HG03342 (cell line): Measurements from ENCODE around the gene MLXIPL.
"Not testable (repeated sequence)": the region's sequence is repeated elsewhere in the genome, so short reads cannot be mapped to it uniquely, and the experiment has no call there.

Experiments
- ATAC-seq: cut with Tn5 transposase; IDR thresholded peaks from one replicate; pipeline ENCODE4 v1.9.1; 2021; ENCODE audit warnings: mild to moderate bottlenecking, moderate library complexity; ENCODE audit not compliant: unreplicated experiment

MLXIPL gene

DNA sequence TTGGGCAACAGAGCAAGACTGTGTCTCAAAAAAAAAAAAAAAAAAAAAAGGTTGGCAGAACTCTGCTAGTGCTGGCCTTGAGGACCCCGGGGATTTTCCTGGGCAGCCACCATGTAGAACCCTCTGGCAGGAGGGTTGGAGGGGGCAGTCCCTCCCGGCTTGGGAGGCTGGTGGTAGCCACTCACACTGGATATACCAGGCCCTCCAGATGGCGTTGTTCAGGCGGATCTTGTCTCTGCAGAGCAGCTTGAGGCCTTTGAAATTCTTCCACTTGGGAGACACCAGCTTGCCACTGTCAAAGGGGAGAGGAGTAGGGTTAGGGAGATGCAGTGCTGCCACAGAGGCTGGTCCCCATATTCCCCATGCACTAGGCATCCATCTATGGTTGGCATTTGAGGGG is 8.4 kb downstream of the MLXIPL start:
- ATAC-seq, result no peak

DNA sequence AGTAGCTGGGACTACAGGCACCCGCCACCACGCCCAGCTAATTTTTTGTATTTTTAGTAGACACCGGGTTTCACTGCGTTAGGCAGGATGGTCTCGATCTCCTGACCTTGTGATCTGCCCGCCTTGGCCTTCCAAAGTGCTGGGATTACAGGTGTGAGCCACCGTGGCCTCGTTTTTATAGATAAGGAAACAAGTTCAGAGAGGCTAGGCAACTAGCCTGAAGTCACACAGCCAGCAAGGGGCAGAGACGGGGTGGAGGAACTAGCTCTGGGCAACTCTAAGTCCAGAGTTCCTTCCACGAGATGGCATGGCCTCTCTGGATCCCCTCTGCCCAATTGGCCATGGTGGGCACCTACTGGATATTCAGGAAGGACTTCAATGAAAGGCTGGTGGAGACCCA is 9.4 kb downstream of the MLXIPL start:
- not testable (repeated sequence) for ATAC-seq

DNA sequence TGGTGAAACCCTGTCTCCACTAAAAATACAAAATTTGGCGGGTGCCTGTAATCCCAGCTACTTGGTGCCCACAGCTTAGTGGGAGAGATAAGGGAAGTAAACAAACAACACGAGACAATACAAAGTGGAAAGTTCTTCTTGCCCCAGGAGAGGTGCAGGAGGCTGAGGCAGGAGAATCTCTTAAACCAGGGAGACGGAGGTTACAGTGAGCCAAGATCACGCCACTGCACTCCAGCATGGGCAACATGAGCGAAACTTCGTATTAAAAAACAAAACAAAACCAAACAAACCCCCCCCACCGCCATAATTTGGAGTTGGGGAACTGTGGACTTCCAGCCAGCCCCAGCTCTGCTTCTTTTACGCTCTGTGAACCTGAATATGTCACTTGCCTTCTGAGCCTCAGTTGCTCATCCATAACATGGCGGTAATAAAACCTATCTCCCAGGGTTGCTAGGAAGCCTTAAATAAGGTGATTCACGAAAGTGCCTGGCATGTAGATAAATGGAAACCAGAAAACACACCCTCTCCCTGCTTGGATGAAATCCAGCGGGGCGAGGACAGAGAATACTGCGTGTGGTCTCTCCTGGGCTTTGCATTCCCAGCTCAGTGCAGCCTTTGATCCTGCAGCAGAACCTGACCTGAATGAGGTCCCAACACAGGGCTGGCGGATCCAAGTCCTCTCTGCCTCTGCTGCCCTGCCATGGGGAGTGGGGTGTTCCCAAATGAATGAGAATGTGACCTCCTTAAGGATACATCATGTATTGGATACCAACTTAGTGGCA is 10.2 kb downstream of the MLXIPL start:
- ATAC-seq, result no peak

DNA sequence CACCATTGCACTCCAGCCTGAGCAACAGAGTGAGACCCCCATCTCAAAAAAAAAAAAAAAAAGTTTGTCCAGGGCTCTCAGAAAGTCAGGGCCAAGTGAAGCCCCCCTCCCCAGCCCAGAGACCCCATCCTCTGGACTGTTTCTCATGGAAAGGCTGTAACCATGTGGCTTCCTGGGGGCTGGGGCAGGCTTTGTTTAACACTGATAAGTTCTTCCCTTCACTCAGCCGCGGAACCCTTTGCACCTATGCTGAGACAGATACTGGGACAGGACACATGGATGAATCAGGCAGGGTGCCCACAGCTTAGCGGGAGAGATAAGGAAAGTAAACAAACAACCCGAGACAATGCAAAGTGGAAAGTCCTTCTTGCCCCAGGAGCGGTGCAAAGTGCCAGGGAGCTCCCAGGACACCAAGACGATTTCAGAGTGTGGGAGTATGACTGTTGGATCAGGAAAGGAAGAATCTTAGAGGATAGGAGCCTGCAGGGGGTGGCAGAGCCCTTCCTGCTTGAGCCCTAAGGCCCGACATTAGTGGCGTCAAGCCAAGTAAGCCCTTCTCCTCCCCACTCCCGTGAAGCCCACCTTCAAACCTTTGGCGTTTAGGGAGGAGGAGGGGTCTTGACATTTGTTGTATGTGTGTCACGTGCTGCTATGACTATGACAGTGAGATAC is 11.6 kb downstream of the MLXIPL start:
- ATAC-seq, result no peak

DNA sequence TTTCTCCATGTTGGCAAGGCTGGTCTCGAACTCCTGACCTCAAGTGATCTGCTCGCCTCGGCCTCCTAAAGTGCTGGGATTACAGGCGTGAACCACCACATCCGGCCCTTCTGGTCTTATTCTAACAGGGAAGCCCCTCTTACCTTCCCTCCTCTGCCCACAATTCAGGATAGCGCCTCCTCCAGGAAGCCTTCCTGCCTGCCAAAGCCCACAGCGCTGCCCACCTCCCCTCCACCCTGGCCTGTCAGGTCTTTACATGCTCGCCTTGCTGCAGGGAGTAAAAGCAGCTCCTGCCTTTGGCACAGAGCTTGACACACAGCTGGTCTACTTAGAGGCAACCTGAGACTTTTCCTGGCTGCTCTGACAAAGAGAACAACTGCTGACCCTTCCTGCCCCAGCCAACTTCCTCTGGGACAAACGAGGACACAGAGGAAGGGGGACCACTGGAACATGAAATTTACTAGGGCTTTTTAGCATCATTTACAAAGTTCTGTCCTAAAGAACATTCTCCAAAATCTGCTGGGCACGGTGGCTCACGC is 13.2 kb downstream of the MLXIPL start:
- no peak for ATAC-seq

DNA sequence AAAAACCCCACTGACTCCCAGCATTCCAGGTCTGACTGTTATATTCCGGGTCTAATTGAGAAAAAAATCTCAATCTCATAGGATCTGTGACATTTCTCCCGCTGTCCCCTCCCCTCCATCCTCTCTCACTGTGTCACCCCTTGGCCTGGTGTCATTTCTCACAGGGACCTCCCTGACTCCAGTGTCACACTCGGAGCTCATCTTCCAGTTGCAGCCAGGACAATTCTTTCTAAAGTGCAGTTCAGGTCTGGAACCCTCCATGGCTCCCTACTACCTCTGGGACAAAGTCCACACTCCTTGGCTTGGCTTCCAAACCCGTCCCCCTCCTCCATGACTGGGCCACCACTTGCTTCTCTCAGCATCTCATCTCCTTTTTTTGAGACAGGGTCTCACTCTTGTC is 14.2 kb downstream of the MLXIPL start:
- ATAC-seq, result no peak

- ATAC-seq, result not testable (repeated sequence)
Observed at GRCh38 chr7:73607692-73607983, 16.7 kb downstream of the MLXIPL start.

- no peak for ATAC-seq
Observed at GRCh38 chr7:73606801-73607691, 17.3 kb downstream of the MLXIPL start.

GRCh38 chr7:73605601-73606220 is 18.6 kb downstream of the MLXIPL start:
- no peak for ATAC-seq

GRCh38 chr7:73602721-73603651 is 21.3 kb downstream of the MLXIPL start:
- ATAC-seq, result no peak

DNA sequence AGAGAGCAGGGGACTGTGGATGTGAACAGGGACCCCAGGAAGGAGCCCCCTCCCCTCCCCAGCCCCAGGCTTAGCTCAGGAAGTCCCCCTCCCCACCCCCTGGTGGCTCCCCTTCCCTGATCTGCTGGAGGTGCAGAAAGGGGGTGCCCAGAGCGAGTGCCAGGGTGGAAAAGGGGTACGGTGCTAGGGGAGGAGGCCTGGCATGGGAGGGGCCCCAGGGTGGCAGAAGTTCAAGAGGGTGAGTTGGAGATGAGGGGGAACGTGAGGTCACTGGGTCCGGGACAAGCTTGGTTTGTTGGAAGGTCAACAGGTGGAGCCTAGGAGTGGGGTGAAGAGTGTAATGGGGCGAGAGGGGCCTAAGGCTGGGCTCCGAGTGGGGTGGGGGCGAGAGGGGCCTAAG is 24.4 kb downstream of the MLXIPL start:
- no peak for ATAC-seq

- ATAC-seq, result no peak
Observed at GRCh38 chr7:73599151-73599882, 25.0 kb downstream of the MLXIPL start.

- ATAC-seq, result no peak
Observed at GRCh38 chr7:73597978-73598782, 26.1 kb downstream of the MLXIPL start.

- ATAC-seq, result no peak
Observed at GRCh38 chr7:73596191-73597065, 27.9 kb downstream of the MLXIPL start.

DNA sequence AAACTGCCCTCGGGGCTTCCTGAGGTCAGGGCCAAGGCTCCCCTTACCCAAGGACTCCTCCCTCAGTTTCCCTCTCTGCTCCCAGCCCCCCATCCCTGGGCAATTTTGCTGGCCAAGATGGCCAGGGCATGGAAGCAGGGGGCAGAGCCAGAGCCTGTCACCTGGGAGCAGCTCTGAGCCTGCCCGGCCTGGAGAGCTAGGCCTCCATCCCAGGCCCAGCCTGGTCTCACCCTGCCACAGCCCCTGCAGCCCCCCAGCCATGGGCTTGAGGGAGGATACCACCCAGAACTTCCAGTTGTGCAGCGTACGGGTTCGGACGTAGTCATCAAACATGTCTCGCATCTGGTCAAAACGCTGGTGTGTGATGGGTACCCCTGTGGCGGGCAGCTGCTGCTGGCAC is 29.0 kb downstream of the MLXIPL start:
- ATAC-seq, result no peak

- no peak for ATAC-seq
Observed at GRCh38 chr7:73593207-73594045, 30.9 kb downstream of the MLXIPL start.

- ATAC-seq, result no peak
Observed at GRCh38 chr7:73586911-73587310, 37.4 kb downstream of the MLXIPL start.
